ENCODE measurements around the gene WDR93. TPM values are rescaled to one million over a fixed set of nuclear protein-coding genes. Genes with fewer than 3 reads are reported as not detected.

WDR93 gene
- total and polyA plus RNA-seq, 2 of the 4 experiments (the other 2 are of a cell fraction) = not detected

DNA sequence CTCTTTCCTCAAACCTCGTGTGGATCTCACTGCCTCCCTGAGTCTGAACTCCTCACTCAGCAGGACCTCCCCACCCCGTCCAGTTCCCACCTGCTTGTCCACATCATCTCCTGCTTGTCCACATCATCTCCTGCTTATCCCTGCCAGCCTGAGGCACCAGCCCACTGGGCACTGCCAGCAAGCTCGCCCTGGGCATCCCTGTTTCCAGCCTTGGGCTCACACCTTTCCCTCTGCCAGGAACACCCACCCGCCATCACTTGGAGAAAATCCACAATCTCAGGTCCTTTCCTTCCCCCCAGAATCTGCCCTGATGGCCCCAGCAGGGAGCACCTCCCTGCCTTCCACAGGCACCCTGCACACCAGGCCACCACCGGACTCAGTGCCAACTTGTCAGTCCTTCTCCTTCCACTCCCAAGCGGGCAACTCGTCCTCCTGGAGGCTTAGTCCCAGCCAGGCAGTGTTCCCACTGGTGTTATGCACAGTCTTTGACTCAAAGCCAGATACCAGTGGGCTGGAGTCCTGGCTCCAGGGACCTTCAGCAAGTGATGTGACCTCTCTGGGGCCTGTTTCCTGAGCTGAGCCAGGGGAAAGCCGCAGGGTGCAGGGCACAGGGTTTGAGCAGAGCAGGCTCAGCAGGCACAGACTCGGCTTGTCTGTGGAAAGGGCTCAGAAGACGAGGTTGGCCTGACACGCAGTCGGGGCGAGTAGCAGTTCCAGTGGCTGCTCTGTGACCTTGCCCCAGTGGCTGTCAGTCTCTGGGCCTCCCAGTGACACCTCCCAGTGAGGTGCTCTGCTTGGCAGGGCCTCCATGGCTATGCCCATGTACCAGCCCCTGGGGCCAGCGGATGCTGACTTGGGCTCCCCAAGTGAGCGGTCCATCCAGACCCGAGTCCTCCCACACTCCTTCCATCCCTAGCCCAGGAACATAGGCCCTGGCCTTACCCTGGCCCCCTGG is 76.0 kb downstream of the WDR93 start:
- Histone ChIP-seq H3K4me3 (ENCODE audit: insufficient read depth, low read depth, low read length) (no peak overlapping the region), H4K5ac (ENCODE audit: low read depth, low read length) (no peak overlapping the region), H2BK15ac (ENCODE audit: low read depth, low read length) (no peak overlapping the region), H2BK20ac (ENCODE audit: low read depth, low read length) (no peak overlapping the region), H3K9me1 (ENCODE audit: insufficient read depth, low read length) (no peaks in the 10 kb centered on the region), H3K27me3 (ENCODE audit: control insufficient read depth, insufficient read depth, low read length) (no peaks in the 10 kb centered on the region), H3K9me3 (ENCODE audit: control insufficient read depth, insufficient read depth, low read length) (no peaks in the 10 kb centered on the region), H2BK120ac (ENCODE audit: low read depth, low read length) (no peak overlapping the region), H4K8ac (ENCODE audit: low read depth in 2 of 2, low read length in 2 of 2) (no peak overlapping the region), H3K4me1 (ENCODE audit: control insufficient read depth, insufficient read depth, low read length) (peaks cover 12% of the 10 kb centered on the region), H4K91ac (ENCODE audit: insufficient read depth, low read depth, low read length) (no peak overlapping the region), H3K9ac (ENCODE audit: low read depth, low read length) (no peak overlapping the region), H4K20me1 (ENCODE audit: insufficient read depth, low read length) (no peaks in the 10 kb centered on the region), H3K23ac (ENCODE audit: low read depth, low read length) (no peak overlapping the region), H3K18ac (ENCODE audit: low read depth, low read length) (no peak overlapping the region), H3K27ac (ENCODE audit: insufficient read depth, low read length) (no peak overlapping the region), H3K79me1 (ENCODE audit: low read depth in 1 of 2, low read length in 2 of 2) (no peaks in the 10 kb centered on the region), H3K36me3 (ENCODE audit: control insufficient read depth, insufficient read depth, low read length) (no peaks in the 10 kb centered on the region), H3K4ac (ENCODE audit: low read depth, low read length) (no peak overlapping the region), H3K4me2 (ENCODE audit: low read depth, low read length) (no peak overlapping the region), H2BK5ac (ENCODE audit: low read depth, low read length, poor library complexity, severe bottlenecking) (no peak overlapping the region), H3K56ac (ENCODE audit: extremely low read depth, insufficient read depth, low read length) (no peak overlapping the region), H2AK9ac (replicated peaks; ENCODE audit: low read depth, low read length, poor library complexity) (no peak overlapping the region), H2AK5ac (ENCODE audit: low read depth, low read length) (peak overlapping the region; percentile 0; the same call in 1 of the 2 replicates), H3K14ac (replicated peaks; ENCODE audit: low read depth, low read length) (no peak overlapping the region), H2AFZ (replicated peaks; ENCODE audit: low read length, poor library complexity) (peak overlapping the region; percentile 33)
- ChIA-PET POLR2A (ENCODE audit: unreplicated experiment) (no interaction called here), CTCF (interaction anchor here (0.9 kb wide), 1 partner anchor 108 kb away, joined by 3 read pairs; no protein-coding TSS in a partner anchor)
- intact Hi-C loops (cut with micrococcal nuclease) = no loop called here
- in situ Hi-C loops (cut with MboI; ENCODE audit: low sequenced_read_pairs) = no loop called here
- DNase-seq (no peak), ATAC-seq (ENCODE audit: low read depth) (no peak)
- 82% methylated on average over 12 of the region's 16 CpGs; no CpG with 5 or more reads in 1 of the 2 experiments for WGBS, 2 experiments (ENCODE audit: extremely low coverage in 2 of 2, insufficient read length in 1 of 2)
- dilution Hi-C loops (cut with HindIII; ENCODE audit: low sequenced_read_pairs, unreplicated experiment) = loop anchor here (25.0 kb wide), 1 partner anchor 96 kb away; no protein-coding TSS in a partner anchor
- BruUV-seq (replicated peaks) = no TSS peak
- TF ChIP-seq, protein P1, sequence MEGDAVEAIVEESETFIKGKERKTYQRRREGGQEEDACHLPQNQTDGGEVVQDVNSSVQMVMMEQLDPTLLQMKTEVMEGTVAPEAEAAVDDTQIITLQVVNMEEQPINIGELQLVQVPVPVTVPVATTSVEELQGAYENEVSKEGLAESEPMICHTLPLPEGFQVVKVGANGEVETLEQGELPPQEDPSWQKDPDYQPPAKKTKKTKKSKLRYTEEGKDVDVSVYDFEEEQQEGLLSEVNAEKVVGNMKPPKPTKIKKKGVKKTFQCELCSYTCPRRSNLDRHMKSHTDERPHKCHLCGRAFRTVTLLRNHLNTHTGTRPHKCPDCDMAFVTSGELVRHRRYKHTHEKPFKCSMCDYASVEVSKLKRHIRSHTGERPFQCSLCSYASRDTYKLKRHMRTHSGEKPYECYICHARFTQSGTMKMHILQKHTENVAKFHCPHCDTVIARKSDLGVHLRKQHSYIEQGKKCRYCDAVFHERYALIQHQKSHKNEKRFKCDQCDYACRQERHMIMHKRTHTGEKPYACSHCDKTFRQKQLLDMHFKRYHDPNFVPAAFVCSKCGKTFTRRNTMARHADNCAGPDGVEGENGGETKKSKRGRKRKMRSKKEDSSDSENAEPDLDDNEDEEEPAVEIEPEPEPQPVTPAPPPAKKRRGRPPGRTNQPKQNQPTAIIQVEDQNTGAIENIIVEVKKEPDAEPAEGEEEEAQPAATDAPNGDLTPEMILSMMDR (conservative IDR thresholded peaks at IDR 0.05; ENCODE audit: low read depth, low read length) = no peak
- TF ChIP-seq, protein P2, sequence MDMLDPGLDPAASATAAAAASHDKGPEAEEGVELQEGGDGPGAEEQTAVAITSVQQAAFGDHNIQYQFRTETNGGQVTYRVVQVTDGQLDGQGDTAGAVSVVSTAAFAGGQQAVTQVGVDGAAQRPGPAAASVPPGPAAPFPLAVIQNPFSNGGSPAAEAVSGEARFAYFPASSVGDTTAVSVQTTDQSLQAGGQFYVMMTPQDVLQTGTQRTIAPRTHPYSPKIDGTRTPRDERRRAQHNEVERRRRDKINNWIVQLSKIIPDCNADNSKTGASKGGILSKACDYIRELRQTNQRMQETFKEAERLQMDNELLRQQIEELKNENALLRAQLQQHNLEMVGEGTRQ (IDR thresholded peaks at IDR 0.05; ENCODE audit: low read depth, low read length) = no peak
- TF ChIP-seq POLR2A (IDR thresholded peaks at IDR 0.05; ENCODE audit: low read depth, low read length) (no peak), RFX5 (IDR thresholded peaks at IDR 0.05; ENCODE audit: low read depth, low read length) (no peak), MAZ (IDR thresholded peaks at IDR 0.05; ENCODE audit: borderline replicate concordance, low read depth, low read length) (no peak)

Measured in IMR-90 (cell line).